Measurements from ENCODE around the gene GJB4.

GRCh38 chr1:34785231-34785874 is 25.8 kb downstream of the GJB4 start:
- TF ChIP-seq CTCF (IDR thresholded peaks at IDR 0.05; ENCODE audit: low read depth, low read length) (no peak), POLR2A (IDR thresholded peaks at IDR 0.05; ENCODE audit: extremely low read depth, insufficient read length) (no peak), MYC (IDR thresholded peaks at IDR 0.05; ENCODE audit: low read depth, low read length) (no peak), MAX (IDR thresholded peaks at IDR 0.05; ENCODE audit: low read depth, low read length) (no peak)

All from NB4 (cell line).